Tibial nerve (tissue), 4 donors: ENCODE results near the gene TJAP1.

ENCODE experiments used
- CTCF ChIP-seq, 5 experiments: fragments of 200-600 bp in 3 of 5; fragments of 450-650 bp in 2 of 5; sonication (generic) in 3 of 5; IDR thresholded peaks; one replicate each; pipeline ENCODE4 v1.5.1; 2016 to 2019; ENCODE audit warnings: antibody characterized with exemption in 5 of 5, mild to moderate bottlenecking in 3 of 5, moderate library complexity in 2 of 5
- EP300 ChIP-seq, 2 donors: sonication (generic); formaldehyde crosslinking; IDR thresholded peaks; one replicate each; pipeline ENCODE4 v1.6.1; 2017; ENCODE audit warnings: antibody characterized with exemption in 2 of 2, mild to moderate bottlenecking in 1 of 2
- POLR2A ChIP-seq, 2 donors: fragments of 450-650 bp; IDR thresholded peaks; one replicate each; pipeline ENCODE4 v1.6.1; 2017; ENCODE audit warnings: antibody characterized with exemption in 2 of 2, mild to moderate bottlenecking in 2 of 2, moderate library complexity in 2 of 2

GRCh38 chr6:43493230-43493629, 15.9 kb downstream of the TJAP1 start:
- TF ChIP-seq EP300 (IDR thresholded peaks at IDR 0.05) (no peak), POLR2A (IDR thresholded peaks at IDR 0.05) (no peak), CTCF (IDR thresholded peaks at IDR 0.05) (no peak)
